Measurements from ENCODE around the gene RBMX.

RBMX gene

DNA sequence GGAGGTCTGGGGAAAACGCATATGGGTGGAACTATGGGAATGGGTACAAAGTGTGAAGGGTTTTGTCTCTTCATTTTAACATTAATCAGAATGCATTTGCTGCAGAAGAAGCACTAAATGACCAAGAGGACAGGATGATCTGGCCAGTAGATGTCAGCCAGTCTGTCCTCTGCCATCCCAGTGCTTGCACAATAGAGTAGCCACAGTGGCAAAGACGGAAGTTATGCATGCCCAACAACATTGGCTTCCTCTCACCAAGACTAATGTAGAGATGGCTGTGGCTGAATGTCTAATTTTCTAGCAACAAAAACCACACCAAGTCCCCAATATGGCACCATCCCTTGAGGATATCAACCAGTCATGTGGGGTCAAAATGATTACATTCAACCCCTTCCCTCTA, 54.8 kb downstream of the RBMX start:
- DNase-seq (ENCODE audit: low spot score): no peak
- TF ChIP-seq, protein P1, sequence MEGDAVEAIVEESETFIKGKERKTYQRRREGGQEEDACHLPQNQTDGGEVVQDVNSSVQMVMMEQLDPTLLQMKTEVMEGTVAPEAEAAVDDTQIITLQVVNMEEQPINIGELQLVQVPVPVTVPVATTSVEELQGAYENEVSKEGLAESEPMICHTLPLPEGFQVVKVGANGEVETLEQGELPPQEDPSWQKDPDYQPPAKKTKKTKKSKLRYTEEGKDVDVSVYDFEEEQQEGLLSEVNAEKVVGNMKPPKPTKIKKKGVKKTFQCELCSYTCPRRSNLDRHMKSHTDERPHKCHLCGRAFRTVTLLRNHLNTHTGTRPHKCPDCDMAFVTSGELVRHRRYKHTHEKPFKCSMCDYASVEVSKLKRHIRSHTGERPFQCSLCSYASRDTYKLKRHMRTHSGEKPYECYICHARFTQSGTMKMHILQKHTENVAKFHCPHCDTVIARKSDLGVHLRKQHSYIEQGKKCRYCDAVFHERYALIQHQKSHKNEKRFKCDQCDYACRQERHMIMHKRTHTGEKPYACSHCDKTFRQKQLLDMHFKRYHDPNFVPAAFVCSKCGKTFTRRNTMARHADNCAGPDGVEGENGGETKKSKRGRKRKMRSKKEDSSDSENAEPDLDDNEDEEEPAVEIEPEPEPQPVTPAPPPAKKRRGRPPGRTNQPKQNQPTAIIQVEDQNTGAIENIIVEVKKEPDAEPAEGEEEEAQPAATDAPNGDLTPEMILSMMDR (IDR thresholded peaks at IDR 0.05; ENCODE audit: extremely low read depth, missing control alignments): no peak

All from GM20000 (cell line).